Measurements from ENCODE around the gene BCL11A.

- no peak for TF ChIP-seq POLR2A (IDR thresholded peaks at IDR 0.05; ENCODE audit: low read length)
- TF ChIP-seq GATA1 (IDR thresholded peaks at IDR 0.05; ENCODE audit: low read depth, low read length), result no peak
Measured at GRCh38 chr2:60517446-60517845, 36.0 kb downstream of the BCL11A start.

Data from erythroblast (primary cell).